ENCODE results near the gene FRMPD4. TPM values are rescaled to one million over a fixed set of nuclear protein-coding genes. Genes with fewer than 3 reads are reported as not detected.

FRMPD4 gene
- under 1 TPM in 1 of 7 donors, not detected in 6; 0.05 TPM for total RNA-seq
- under 1 TPM; 0.01 to 0.20 TPM for polyA plus RNA-seq
- long read RNA-seq, donor 1: 0 reads
- long read RNA-seq, donor 2: 0 reads
- long read RNA-seq, donor 3: 0 reads

DNA sequence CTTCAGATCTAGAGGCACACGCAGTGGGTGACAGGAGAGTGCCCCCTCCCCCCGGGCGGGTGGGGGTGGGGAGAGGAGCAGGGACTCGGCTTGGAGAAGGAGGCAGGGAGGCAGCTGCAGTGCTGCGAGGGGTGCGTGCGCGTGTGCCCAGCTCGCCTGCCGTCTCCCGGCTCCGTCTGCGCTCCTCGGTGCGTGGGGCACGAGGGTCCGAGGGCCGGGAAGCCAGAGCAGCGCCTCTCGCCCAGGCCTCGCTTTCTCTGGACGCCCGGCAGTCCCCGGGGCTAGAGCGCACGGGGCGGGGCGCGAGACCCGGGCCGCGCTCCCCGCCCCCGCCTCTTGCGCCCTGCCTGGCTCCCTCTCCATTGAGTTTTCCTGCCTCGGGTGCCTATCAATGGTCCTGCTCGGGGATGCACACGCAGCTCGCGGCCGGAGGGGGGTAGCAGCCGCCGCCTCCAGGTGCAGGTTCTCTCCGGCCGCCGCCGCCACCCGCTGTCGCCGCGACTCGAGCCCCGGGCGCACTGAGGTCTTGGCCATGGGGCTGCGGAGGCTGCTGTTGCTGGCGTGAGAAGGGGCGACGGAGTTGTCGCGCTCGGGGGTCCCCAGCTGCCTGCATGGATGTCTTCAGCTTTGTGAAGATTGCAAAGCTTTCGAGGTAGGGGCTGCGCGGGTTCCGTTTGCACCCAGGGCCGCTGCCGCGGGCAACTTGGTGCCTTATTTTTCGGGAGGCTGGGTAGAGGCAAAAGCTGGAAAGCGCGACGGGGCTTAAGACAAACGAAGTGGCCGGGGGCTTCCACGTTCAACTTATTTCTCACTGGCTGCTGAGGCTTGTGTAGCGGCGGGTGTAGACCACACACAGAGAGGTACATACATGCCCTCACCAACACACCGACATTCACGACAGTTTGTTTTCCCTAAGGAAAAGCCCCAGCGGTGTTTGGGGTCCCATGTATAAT lies at the start of gene FRMPD4:
FRMPD4 (plus strand) TSS at position 113 of the 953 bp plus-strand sequence; CDS start at position 612, 499 bp downstream.
- Histone ChIP-seq H3K4me3 (peak within 1 kb of the TSS; percentile 14), H3K27ac (no peak within 1 kb of the TSS), H3K4me1 (ENCODE audit: insufficient read depth) (no peaks in the 10 kb centered on the region), H3K27me3 (no peaks in the 10 kb centered on the region), H3K9me3 (no peaks in the 10 kb centered on the region), H3K36me3 (no peaks in the 10 kb centered on the region)
- intact Hi-C loops (cut with DNase I): no loop called here
- WGBS, 3 donors: 15 to 28% (median 19%) methylated on average over 72 to 80 of the region's 80 CpGs
- TF ChIP-seq POLR2A (IDR thresholded peaks at IDR 0.05) (no peak), EP300 (IDR thresholded peaks at IDR 0.05) (no peak)
- TF ChIP-seq, protein P1, sequence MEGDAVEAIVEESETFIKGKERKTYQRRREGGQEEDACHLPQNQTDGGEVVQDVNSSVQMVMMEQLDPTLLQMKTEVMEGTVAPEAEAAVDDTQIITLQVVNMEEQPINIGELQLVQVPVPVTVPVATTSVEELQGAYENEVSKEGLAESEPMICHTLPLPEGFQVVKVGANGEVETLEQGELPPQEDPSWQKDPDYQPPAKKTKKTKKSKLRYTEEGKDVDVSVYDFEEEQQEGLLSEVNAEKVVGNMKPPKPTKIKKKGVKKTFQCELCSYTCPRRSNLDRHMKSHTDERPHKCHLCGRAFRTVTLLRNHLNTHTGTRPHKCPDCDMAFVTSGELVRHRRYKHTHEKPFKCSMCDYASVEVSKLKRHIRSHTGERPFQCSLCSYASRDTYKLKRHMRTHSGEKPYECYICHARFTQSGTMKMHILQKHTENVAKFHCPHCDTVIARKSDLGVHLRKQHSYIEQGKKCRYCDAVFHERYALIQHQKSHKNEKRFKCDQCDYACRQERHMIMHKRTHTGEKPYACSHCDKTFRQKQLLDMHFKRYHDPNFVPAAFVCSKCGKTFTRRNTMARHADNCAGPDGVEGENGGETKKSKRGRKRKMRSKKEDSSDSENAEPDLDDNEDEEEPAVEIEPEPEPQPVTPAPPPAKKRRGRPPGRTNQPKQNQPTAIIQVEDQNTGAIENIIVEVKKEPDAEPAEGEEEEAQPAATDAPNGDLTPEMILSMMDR (IDR thresholded peaks at IDR 0.05): no peak
- DNase-seq: no peak

DNA sequence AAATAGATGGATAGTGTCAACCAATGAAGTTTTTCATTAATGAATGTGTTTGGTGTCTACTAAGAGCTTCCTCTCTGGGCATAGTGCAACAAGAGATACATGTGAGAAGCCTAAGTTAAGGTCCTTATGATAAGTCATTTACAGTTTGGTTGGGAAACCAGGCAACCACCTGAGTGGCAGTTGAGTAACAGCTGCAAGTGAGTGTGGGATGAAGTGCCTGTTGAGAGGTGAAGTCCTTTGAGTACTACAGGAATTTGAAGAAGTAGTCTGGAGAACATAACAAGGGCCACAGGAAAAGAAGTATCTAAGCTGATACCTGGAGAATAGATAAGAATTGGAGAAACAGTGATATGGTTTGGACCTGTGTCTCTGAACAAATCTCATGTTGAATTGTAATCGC lies 48.5 kb upstream of the FRMPD4 start:
- H3K27ac ChIP-seq: no peak overlapping the region
- H3K9me3 ChIP-seq: no peaks in the 10 kb centered on the region
- H3K27me3 ChIP-seq: no peaks in the 10 kb centered on the region
- no peak overlapping the region for H3K4me3 ChIP-seq
- H3K36me3 ChIP-seq: no peaks in the 10 kb centered on the region
- no peaks in the 10 kb centered on the region for H3K4me1 ChIP-seq (ENCODE audit: insufficient read depth)
- no peak for DNase-seq
- no peak for TF ChIP-seq POLR2A (IDR thresholded peaks at IDR 0.05)
- TF ChIP-seq EP300 (IDR thresholded peaks at IDR 0.05): no peak
- TF ChIP-seq, protein P1 (IDR thresholded peaks at IDR 0.05): no peak
- intact Hi-C loops (cut with DNase I): no loop called here
- WGBS, 3 donors: 61 to 67% (median 62%) methylated on average over 1 of the region's 1 CpG

- 68 to 86% (median 80%) methylated on average over 2 of the region's 2 CpGs for WGBS, 3 donors
Measured at GRCh38 chrX:12113321-12113720, 25.0 kb upstream of the FRMPD4 start.

DNA sequence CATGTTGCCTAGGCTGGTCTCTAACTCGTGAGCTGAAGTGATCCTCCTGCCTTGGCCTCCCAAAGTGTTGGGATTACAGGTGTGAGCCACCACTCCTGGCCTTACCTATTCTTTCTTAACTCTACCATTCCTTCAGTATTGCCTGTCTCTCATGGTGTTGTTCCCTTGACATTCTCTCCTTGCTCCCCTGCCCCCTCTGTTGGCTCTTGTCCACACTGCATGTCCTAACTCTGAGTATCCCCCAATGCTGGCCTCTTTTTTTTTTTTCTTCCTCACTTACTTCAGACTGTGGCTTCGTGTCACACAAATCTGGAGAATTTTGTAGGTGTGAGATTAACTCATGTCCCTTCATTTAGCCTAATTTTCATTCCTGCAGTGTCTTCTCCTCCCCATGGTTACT lies 22.9 kb upstream of the FRMPD4 start:
- Histone ChIP-seq H3K9me3 (no peaks in the 10 kb centered on the region), H3K27me3 (no peaks in the 10 kb centered on the region), H3K4me1 (ENCODE audit: insufficient read depth) (no peaks in the 10 kb centered on the region), H3K36me3 (no peaks in the 10 kb centered on the region), H3K4me3 (no peak overlapping the region), H3K27ac (no peak overlapping the region)
- TF ChIP-seq EP300 (IDR thresholded peaks at IDR 0.05) (no peak), POLR2A (IDR thresholded peaks at IDR 0.05) (no peak)
- TF ChIP-seq, protein P1 (IDR thresholded peaks at IDR 0.05): no peak
- 29 to 46% (median 41%) methylated on average over 2 of the region's 2 CpGs for WGBS, 3 donors
- intact Hi-C loops (cut with DNase I): no loop called here
- DNase-seq: no peak

More at GRCh38 chrX:12113321-12113720, 25.0 kb upstream of the FRMPD4 start:
- TF ChIP-seq EP300 (IDR thresholded peaks at IDR 0.05) (no peak), POLR2A (IDR thresholded peaks at IDR 0.05) (no peak)
- TF ChIP-seq, protein P1 (IDR thresholded peaks at IDR 0.05): no peak
- Histone ChIP-seq H3K9me3 (no peaks in the 10 kb centered on the region), H3K4me1 (ENCODE audit: insufficient read depth) (no peaks in the 10 kb centered on the region), H3K27me3 (no peaks in the 10 kb centered on the region), H3K36me3 (no peaks in the 10 kb centered on the region), H3K4me3 (no peak overlapping the region), H3K27ac (no peak overlapping the region)
- intact Hi-C loops (cut with DNase I): no loop called here
- no peak for DNase-seq
